Esophagus muscularis mucosa (tissue), 4 donors: ENCODE data around the gene LARGE1. TPM values are rescaled to one million over a fixed set of nuclear protein-coding genes. Genes with fewer than 3 reads are reported as not detected.

Experiments used
- DNase-seq: peaks from one replicate; pipeline ENCODE4 v3.0.0-alpha.2; 2017; ENCODE audit errors: extremely low spot score
- H3K27ac ChIP-seq, 4 donors: fragments of 200-600 bp; sonication (generic); replicated peaks in 1 of 4; 1 replicate in 3 of 4; 2 replicates in 1 of 4; pipeline ENCODE4 v1.5.1; 2016 to 2019; ENCODE audit warnings: mild to moderate bottlenecking in 1 of 4
- H3K27me3 ChIP-seq, 4 donors: fragments of 200-600 bp; sonication (generic); one replicate each; pipeline versions ENCODE4 v1.5.1 to v1.6.0; 2016 to 2019
- H3K36me3 ChIP-seq, 4 donors: fragments of 200-600 bp; sonication (generic); one replicate each; pipeline ENCODE4 v1.5.1; 2016 to 2019
- H3K4me1 ChIP-seq, 4 donors: fragments of 200-600 bp; sonication (generic); one replicate each; pipeline ENCODE4 v1.5.1; 2016 to 2019
- H3K4me3 ChIP-seq, 4 donors: fragments of 200-600 bp; sonication (generic); 1 replicate in 2 of 4; 2 replicates in 2 of 4; pipeline ENCODE4 v1.5.1; 2016 to 2019; ENCODE audit warnings: mild to moderate bottlenecking in 4 of 4, moderate library complexity in 1 of 4
- H3K9me3 ChIP-seq, 4 donors: fragments of 200-600 bp; sonication (generic); 1 replicate in 3 of 4; 2 replicates in 1 of 4; pipeline ENCODE4 v1.5.1; 2016 to 2019
- CTCF ChIP-seq, 3 experiments: fragments of 200-600 bp in 2 of 3; fragments of 450-650 bp in 1 of 3; sonication (generic) in 2 of 3; IDR thresholded peaks; one replicate each; pipeline ENCODE4 v1.5.1; 2017 to 2019; ENCODE audit warnings: antibody characterized with exemption in 3 of 3, mild to moderate bottlenecking in 2 of 3, moderate library complexity in 1 of 3
- EP300 ChIP-seq: sonication (generic); formaldehyde crosslinking; IDR thresholded peaks from one replicate; pipeline ENCODE4 v1.6.1; 2017; ENCODE audit warnings: antibody characterized with exemption
- POLR2A ChIP-seq: fragments of 450-650 bp; IDR thresholded peaks from one replicate; pipeline ENCODE4 v1.6.1; 2017; ENCODE audit warnings: antibody characterized with exemption, moderate library complexity, mild to moderate bottlenecking, low read depth
- POLR2AphosphoS5 ChIP-seq, 2 donors: sonication (generic); formaldehyde crosslinking; IDR thresholded peaks; one replicate each; pipeline ENCODE4 v1.6.1; 2017; ENCODE audit warnings: antibody characterized with exemption in 2 of 2
- WGBS: methylation state at CpG from one replicate; pipeline ENCODE4 v1.1.5; 2018; 5-methylcytosine and 5-hydroxymethylcytosine counted together
- intact Hi-C: fragments of 100-400 bp; cut with DNase I; formaldehyde crosslinking; loops from one replicate; pipeline ENCODE4 v1.15.1; 2023
- total RNA-seq, 4 donors: library from RNA; depleted of rRNA; stranded (reverse); fragments of >200 nt; gene quantifications; one replicate each; pipeline versions ENCODE4 v1.1.0 to v1.2.1, GENCODE V29; 2016

The LARGE1 gene
- total RNA-seq, 4 donors from 2014 or later = 29.9 to 48.4 (median 32.4) TPM

- H3K9me3 ChIP-seq = no peaks in the 10 kb centered on the region
- H3K36me3 ChIP-seq = peaks cover 0 to 6% (median 0%) of the 10 kb centered on the region in 4 donors
- no peaks in the 10 kb centered on the region for H3K27me3 ChIP-seq
- H3K4me1 ChIP-seq = peaks cover 0 to 5% (median 0%) of the 10 kb centered on the region in 4 donors
- no peak overlapping the region for H3K4me3 ChIP-seq
- WGBS = 89% methylated on average over 1 of the region's 1 CpG
- intact Hi-C loops = no loop called here
- H3K27ac ChIP-seq = no peak overlapping the region
- TF ChIP-seq CTCF (IDR thresholded peaks at IDR 0.05) (no peak), EP300 (no peak), POLR2A (no peak), POLR2AphosphoS5 (IDR thresholded peaks at IDR 0.05) (no peak)
- no peak for DNase-seq
These were observed 567.5 kb downstream of the LARGE1 start for GRCh38 chr22:33352768-33353167.

- peaks cover 0 to 5% (median 0%) of the 10 kb centered on the region in 4 donors for H3K4me1 ChIP-seq
- no peak overlapping the region for H3K4me3 ChIP-seq
- TF ChIP-seq POLR2AphosphoS5 (IDR thresholded peaks at IDR 0.05) (no peak), EP300 (no peak), POLR2A (no peak)
- no peaks in the 10 kb centered on the region for H3K36me3 ChIP-seq
- no peak overlapping the region for H3K27ac ChIP-seq
- WGBS = 91% methylated on average over 2 of the region's 2 CpGs
- no peaks in the 10 kb centered on the region for H3K9me3 ChIP-seq
- intact Hi-C loops = no loop called here
- peak; percentile 64 for DNase-seq
- H3K27me3 ChIP-seq = no peaks in the 10 kb centered on the region
These were observed 569.3 kb downstream of the LARGE1 start for GRCh38 chr22:33350961-33351360.

GRCh38 chr22:33350491-33350890 lies 569.8 kb downstream of the LARGE1 start:
- intact Hi-C loops = no loop called here

GRCh38 chr22:33347002-33347401 lies 573.3 kb downstream of the LARGE1 start:
- no peaks in the 10 kb centered on the region for H3K9me3 ChIP-seq
- WGBS = 88% methylated on average over 1 of the region's 1 CpG
- intact Hi-C loops = no loop called here
- H3K36me3 ChIP-seq = peaks cover 0 to 3% (median 0%) of the 10 kb centered on the region in 4 donors
- H3K27ac ChIP-seq = no peak overlapping the region
- TF ChIP-seq EP300 (no peak), CTCF (IDR thresholded peaks at IDR 0.05) (no peak), POLR2A (no peak), POLR2AphosphoS5 (IDR thresholded peaks at IDR 0.05) (no peak)
- no peak for DNase-seq
- no peaks in the 10 kb centered on the region for H3K27me3 ChIP-seq
- no peaks in the 10 kb centered on the region for H3K4me1 ChIP-seq
- H3K4me3 ChIP-seq = no peak overlapping the region

More at GRCh38 chr22:33350491-33350890, 569.8 kb downstream of the LARGE1 start:
- 98% methylated on average over 7 of the region's 8 CpGs for WGBS
- Histone ChIP-seq H3K27ac (no peak overlapping the region), H3K36me3 (no peaks in the 10 kb centered on the region), H3K27me3 (no peaks in the 10 kb centered on the region), H3K9me3 (no peaks in the 10 kb centered on the region), H3K4me1 (peaks cover 0 to under 1% (median 0%) of the 10 kb centered on the region in 4 donors), H3K4me3 (no peak overlapping the region)
- DNase-seq = peak; percentile 64
- TF ChIP-seq EP300 (no peak), POLR2AphosphoS5 (IDR thresholded peaks at IDR 0.05) (no peak), POLR2A (no peak), CTCF (IDR thresholded peaks at IDR 0.05) (no peak)

- 94% methylated on average over 8 of the region's 8 CpGs for WGBS
- peaks cover 3 to 20% (median 14%) of the 10 kb centered on the region in 4 donors for H3K36me3 ChIP-seq
- no peaks in the 10 kb centered on the region for H3K4me1 ChIP-seq
- TF ChIP-seq CTCF (IDR thresholded peaks at IDR 0.05) = no peak
- TF ChIP-seq POLR2AphosphoS5 (IDR thresholded peaks at IDR 0.05) = no peak
- TF ChIP-seq EP300 = no peak
- no peak for TF ChIP-seq POLR2A
- H3K27ac ChIP-seq = no peak overlapping the region
- no peak for DNase-seq
- intact Hi-C loops = no loop called here
- no peaks in the 10 kb centered on the region for H3K9me3 ChIP-seq
- no peaks in the 10 kb centered on the region for H3K27me3 ChIP-seq
- no peak overlapping the region for H3K4me3 ChIP-seq
These were observed 578.7 kb downstream of the LARGE1 start for GRCh38 chr22:33341611-33342010.
